DND-41 (cell line): ENCODE results near the gene CCNG2.
"Not testable (repeated sequence)": the region's sequence is repeated elsewhere in the genome, so short reads cannot be mapped to it uniquely, and the experiment has no call there.

ENCODE experiments used
- ATAC-seq: fragments of 200-7000 bp; cut with Tn5 transposase; 3 replicates; pipeline ENCODE4 v1.9.1; 2021; ENCODE audit warnings: low read depth; ENCODE audit not compliant: insufficient read depth
- DNase-seq: peaks from one replicate; pipeline ENCODE4 v3.0.0-alpha.2; 2020
- H2AFZ ChIP-seq: 2 replicates; pipeline ENCODE4 v1.6.0; 2012; ENCODE audit warnings: low read depth, low read length
- H3K27ac ChIP-seq: 2 replicates; pipeline ENCODE4 v1.5.1; 2012; ENCODE audit warnings: low read length, inconsistent platforms
- H3K27me3 ChIP-seq: fragments of 200-600 bp; sonication (generic); 2 replicates; pipeline ENCODE4 v1.6.0; 2012; ENCODE audit warnings: low read length, mild to moderate bottlenecking, inconsistent platforms; ENCODE audit not compliant: insufficient read depth, poor library complexity
- H3K36me3 ChIP-seq: 2 replicates; pipeline ENCODE4 v1.5.1; 2012; ENCODE audit warnings: low read length, inconsistent platforms; ENCODE audit not compliant: insufficient read depth
- H3K4me1 ChIP-seq: 2 replicates; pipeline ENCODE4 v1.5.1; 2012; ENCODE audit warnings: mild to moderate bottlenecking, low read length; ENCODE audit not compliant: insufficient read depth
- H3K4me2 ChIP-seq: 2 replicates; pipeline ENCODE4 v1.6.0; 2012; ENCODE audit warnings: mild to moderate bottlenecking, moderate library complexity, low read length, inconsistent platforms; ENCODE audit not compliant: insufficient read depth
- H3K4me3 ChIP-seq, 2 experiments: fragments of 200-600 bp in 1 of 2; shearing (Covaris generic) in 1 of 2; 2 replicates each; pipeline ENCODE4 v1.5.1; 2012 to 2016; ENCODE audit warnings: inconsistent platforms in 2 of 2, low read length in 2 of 2, mild to moderate bottlenecking in 2 of 2, low read depth in 1 of 2, moderate library complexity in 1 of 2
- H3K79me2 ChIP-seq: 2 replicates; pipeline ENCODE4 v1.6.0; 2012; ENCODE audit warnings: low read length, inconsistent platforms; ENCODE audit not compliant: insufficient read depth
- H3K9ac ChIP-seq: 2 replicates; pipeline ENCODE4 v1.6.0; 2012; ENCODE audit warnings: low read depth, mild to moderate bottlenecking, inconsistent platforms, low read length, moderate library complexity
- H3K9me3 ChIP-seq: 2 replicates; pipeline ENCODE4 v1.5.1; 2012; ENCODE audit warnings: low read length, moderate library complexity, mild to moderate bottlenecking, inconsistent platforms; ENCODE audit not compliant: insufficient read depth, severe bottlenecking
- H4K20me1 ChIP-seq: 2 replicates; pipeline ENCODE4 v1.6.0; 2012; ENCODE audit warnings: low read length; ENCODE audit not compliant: insufficient read depth
- EZH2 ChIP-seq: IDR thresholded peaks from 3 replicates; pipeline ENCODE4 v1.6.1; 2012; ENCODE audit warnings: borderline replicate concordance, low read depth, mild to moderate bottlenecking, moderate library complexity, low read length, inconsistent platforms; ENCODE audit not compliant: severe bottlenecking
- TF ChIP-seq, protein P1 (sequence below): IDR thresholded peaks from 2 replicates; pipeline ENCODE4 v1.5.1; 2012; ENCODE audit warnings: borderline replicate concordance, low read length, moderate library complexity, mild to moderate bottlenecking; ENCODE audit not compliant: poor library complexity, severe bottlenecking; ENCODE audit errors: extremely low read depth

Gene CCNG2

DNA sequence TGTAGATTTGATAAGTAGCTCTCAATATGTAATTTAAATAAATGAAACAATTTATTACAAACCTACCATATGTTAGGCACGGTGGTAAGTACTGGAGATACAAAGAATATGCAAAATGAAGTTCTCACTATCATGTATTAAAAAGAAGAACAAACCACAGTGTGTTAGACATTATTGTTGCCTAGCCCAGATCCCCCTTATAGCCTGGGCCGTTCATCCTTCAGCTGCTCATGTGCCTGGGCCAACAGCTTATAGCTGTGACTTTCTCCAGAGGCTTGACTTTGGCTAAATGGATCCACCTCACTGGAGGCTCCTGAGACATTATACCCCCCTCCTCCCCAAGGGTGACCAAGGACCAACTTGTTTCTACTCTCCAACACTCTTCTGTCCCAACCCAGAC is 29.8 kb upstream of the CCNG2 start:
- no peak overlapping the region for H3K4me3 ChIP-seq
- H3K27ac ChIP-seq = no peak overlapping the region
- no peaks in the 10 kb centered on the region for H3K9me3 ChIP-seq
- H3K4me1 ChIP-seq = no peaks in the 10 kb centered on the region
- TF ChIP-seq, protein P1, sequence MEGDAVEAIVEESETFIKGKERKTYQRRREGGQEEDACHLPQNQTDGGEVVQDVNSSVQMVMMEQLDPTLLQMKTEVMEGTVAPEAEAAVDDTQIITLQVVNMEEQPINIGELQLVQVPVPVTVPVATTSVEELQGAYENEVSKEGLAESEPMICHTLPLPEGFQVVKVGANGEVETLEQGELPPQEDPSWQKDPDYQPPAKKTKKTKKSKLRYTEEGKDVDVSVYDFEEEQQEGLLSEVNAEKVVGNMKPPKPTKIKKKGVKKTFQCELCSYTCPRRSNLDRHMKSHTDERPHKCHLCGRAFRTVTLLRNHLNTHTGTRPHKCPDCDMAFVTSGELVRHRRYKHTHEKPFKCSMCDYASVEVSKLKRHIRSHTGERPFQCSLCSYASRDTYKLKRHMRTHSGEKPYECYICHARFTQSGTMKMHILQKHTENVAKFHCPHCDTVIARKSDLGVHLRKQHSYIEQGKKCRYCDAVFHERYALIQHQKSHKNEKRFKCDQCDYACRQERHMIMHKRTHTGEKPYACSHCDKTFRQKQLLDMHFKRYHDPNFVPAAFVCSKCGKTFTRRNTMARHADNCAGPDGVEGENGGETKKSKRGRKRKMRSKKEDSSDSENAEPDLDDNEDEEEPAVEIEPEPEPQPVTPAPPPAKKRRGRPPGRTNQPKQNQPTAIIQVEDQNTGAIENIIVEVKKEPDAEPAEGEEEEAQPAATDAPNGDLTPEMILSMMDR = no peak
- TF ChIP-seq EZH2 = no peak
- no peak overlapping the region for H3K9ac ChIP-seq
- H4K20me1 ChIP-seq = no peaks in the 10 kb centered on the region
- H3K4me2 ChIP-seq = no peak overlapping the region
- no peaks in the 10 kb centered on the region for H3K79me2 ChIP-seq
- no peaks in the 10 kb centered on the region for H3K27me3 ChIP-seq
- ATAC-seq (no peak), DNase-seq (no peak)
- no peak overlapping the region for H2AFZ ChIP-seq
- H3K36me3 ChIP-seq = no peaks in the 10 kb centered on the region

DNA sequence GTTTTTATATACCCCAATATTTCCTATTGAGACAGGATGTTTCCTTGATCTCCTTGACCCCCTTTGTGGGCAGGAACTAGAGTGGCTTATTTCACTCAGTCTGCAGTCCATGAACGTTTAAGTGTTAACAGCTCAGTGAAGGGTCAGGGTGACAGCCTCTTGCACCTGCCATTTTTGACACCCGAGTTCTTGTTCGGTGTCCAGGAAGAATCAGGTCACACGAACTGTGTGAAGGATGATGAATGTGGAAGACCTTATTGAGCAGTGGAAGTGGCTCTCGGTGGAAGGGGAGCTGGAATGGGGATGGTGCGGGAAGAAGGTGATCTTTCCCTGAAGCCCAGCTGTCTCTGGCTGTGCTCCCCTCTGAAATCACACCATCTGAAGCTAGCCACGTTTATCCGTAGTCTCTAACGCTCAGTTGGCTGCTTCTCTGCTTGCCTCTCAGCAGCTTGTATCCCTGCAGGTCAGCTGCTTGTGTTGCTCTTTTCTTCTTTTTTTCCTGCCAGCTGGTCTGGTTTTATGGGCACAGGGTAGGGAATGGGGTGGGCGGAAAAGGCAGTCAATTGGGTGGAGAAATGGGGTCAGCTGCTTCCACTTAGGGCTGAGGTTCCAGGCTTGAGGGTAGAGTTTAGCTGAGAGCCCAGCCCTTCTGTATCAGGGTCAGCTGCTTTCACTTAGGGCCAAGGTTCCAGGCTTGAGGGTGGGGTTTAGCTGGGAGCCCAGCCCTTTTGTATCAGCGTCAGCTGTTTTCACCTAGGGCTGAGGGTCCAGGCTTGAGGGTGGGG is 29.0 kb upstream of the CCNG2 start:
- TF ChIP-seq, protein P1 = no peak
- no peak for TF ChIP-seq EZH2
- ATAC-seq (no peak), DNase-seq (no peak)
- Histone ChIP-seq H3K4me2 (no peak overlapping the region), H3K36me3 (no peaks in the 10 kb centered on the region), H2AFZ (no peak overlapping the region), H3K9me3 (no peaks in the 10 kb centered on the region), H3K9ac (no peak overlapping the region), H3K4me1 (no peaks in the 10 kb centered on the region), H3K27ac (no peak overlapping the region), H3K27me3 (no peaks in the 10 kb centered on the region), H3K4me3 (no peak overlapping the region), H3K79me2 (no peaks in the 10 kb centered on the region), H4K20me1 (no peaks in the 10 kb centered on the region)

DNA sequence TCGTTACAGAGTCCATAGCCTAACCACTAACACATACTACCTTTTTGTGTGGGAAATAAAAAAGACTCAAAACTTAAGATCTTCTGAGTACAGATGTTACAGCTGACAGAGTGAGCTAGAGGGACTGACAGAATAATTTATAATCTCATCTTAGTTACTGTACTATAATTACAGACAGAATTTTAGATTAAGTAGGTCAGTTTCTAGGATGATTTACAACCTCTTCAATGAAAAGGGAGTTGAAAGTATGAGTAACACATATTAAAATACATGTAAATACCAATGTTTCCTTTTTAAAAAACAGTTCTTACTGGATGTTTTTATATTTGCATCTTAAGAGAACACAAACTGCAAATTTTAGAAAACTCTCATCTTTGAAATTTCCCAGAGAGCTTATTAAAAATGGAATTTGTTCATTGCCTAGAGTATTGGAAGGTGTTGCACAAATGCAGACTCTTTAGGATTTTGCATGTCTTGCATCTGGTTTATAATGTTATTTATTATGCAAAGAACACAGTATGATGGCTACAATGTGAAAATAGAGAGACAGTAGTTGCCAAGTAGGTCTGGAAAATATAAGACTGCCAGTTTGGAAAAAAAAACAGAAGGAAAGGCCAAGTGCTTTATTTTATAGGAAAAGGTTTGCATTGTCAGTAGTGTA is 24.2 kb upstream of the CCNG2 start:
- ATAC-seq = no peak
- H3K9ac ChIP-seq = no peak overlapping the region
- H3K4me3 ChIP-seq = no peak overlapping the region
- H4K20me1 ChIP-seq = no peaks in the 10 kb centered on the region
- no peak overlapping the region for H3K4me2 ChIP-seq
- H3K4me1 ChIP-seq = no peaks in the 10 kb centered on the region
- no peaks in the 10 kb centered on the region for H3K79me2 ChIP-seq
- no peak overlapping the region for H3K27ac ChIP-seq
- H2AFZ ChIP-seq = no peak overlapping the region
- H3K36me3 ChIP-seq = no peaks in the 10 kb centered on the region
- TF ChIP-seq EZH2 = no peak
- TF ChIP-seq, protein P1 = no peak
- DNase-seq = no peak
- no peaks in the 10 kb centered on the region for H3K9me3 ChIP-seq
- H3K27me3 ChIP-seq = no peaks in the 10 kb centered on the region

DNA sequence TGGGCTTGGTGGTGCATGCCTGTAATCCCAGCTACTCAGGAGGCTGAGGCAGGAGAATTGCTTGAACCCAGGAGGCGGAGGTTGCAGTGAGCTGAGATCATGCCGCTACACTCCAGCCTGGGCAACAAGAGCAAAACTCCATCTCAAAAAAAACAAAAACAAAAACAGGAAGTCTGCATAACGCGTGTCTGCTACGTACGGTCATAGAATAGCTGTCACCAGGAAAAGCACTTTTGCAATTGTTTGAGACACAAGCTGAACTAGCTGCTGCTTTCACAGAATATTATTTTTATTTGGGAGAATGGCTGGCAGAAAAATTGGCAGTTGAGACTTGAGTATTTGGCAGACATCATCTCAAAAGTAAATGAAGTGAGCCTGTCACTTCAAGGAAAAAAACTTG is 19.6 kb upstream of the CCNG2 start:
- not testable (repeated sequence) for H3K9me3 ChIP-seq, H3K4me1 ChIP-seq, H3K79me2 ChIP-seq, ATAC-seq, H3K4me2 ChIP-seq, H3K9ac ChIP-seq, DNase-seq, H3K4me3 ChIP-seq, H3K27me3 ChIP-seq, H3K27ac ChIP-seq, H2AFZ ChIP-seq, H4K20me1 ChIP-seq, H3K36me3 ChIP-seq
